ENCODE results near the gene KANSL1. TPM values are rescaled to one million over a fixed set of nuclear protein-coding genes. Genes with fewer than 3 reads are reported as not detected.
A peak's percentile ranks its signal among the peaks of the same experiment; 100 is the strongest.
"Not testable (repeated sequence)": the region's sequence is repeated elsewhere in the genome, so short reads cannot be mapped to it uniquely, and the experiment has no call there.

KANSL1 gene
- total RNA-seq, 2 donors from 2014 or later, result 68.2 to 190 TPM

DNA sequence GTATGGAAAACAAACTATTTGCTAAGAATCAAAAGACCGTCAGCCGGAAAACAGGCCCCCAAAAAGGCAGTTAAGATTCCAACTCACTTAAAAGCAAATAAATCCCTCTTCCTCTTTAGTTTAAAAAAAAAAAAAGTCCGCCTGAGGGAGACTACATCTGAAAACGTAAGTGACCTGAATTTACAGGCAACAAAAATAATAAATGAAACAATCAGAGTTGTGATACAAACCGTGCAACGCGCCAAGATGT, 1.1 kb downstream of the KANSL1 start:
- Histone ChIP-seq H3K4me3 (peak overlapping the region; percentile 94), H3K4me1 (peaks cover 55% of the 10 kb centered on the region), H3K9me3 (no peaks in the 10 kb centered on the region), H3K27ac (peak overlapping the region; percentile 98 to 100 (median 100)), H3K36me3 (replicated peaks in 1 of 2; ENCODE audit: insufficient read depth in 1 of 2, low read depth in 2 of 2) (no peaks in the 10 kb centered on the region), H3K27me3 (no peaks in the 10 kb centered on the region)
- 0% methylated on average over 7 of the region's 7 CpGs for WGBS, 2 donors
- TF ChIP-seq CTCF (IDR thresholded peaks at IDR 0.05) (peak in 1 of 7 experiments; percentile 4), POLR2A (IDR thresholded peaks at IDR 0.05) (no peak)
- intact Hi-C loops (cut with DNase I), result no loop called here
- ATAC-seq, result no peak
- no peak for DNase-seq

- TF ChIP-seq POLR2A (IDR thresholded peaks at IDR 0.05), result peak in 2 of 3 donors; percentile 30 to 39
- no peak for TF ChIP-seq CTCF (IDR thresholded peaks at IDR 0.05)
- Histone ChIP-seq H3K27ac (peak overlapping the region; percentile 46 to 100 (median 100)), H3K9me3 (no peaks in the 10 kb centered on the region), H3K27me3 (no peaks in the 10 kb centered on the region), H3K36me3 (replicated peaks in 1 of 2; ENCODE audit: insufficient read depth in 1 of 2, low read depth in 2 of 2) (no peaks in the 10 kb centered on the region), H3K4me1 (peaks cover 60% of the 10 kb centered on the region), H3K4me3 (peak overlapping the region; percentile 94)
- peak in 1 of 4 donors; percentile 45 for DNase-seq
- ATAC-seq, result no peak
- intact Hi-C loops (cut with DNase I), result no loop called here
- WGBS, 2 donors, result 0% methylated on average over 20 of the region's 20 CpGs
Observed at GRCh38 chr17:46191322-46192188, 1.7 kb downstream of the KANSL1 start.

- H3K27ac ChIP-seq, result peak overlapping the region in 3 of 4 donors; percentile 99 to 100 (median 100)
- DNase-seq, result no peak
- H3K27me3 ChIP-seq, result no peaks in the 10 kb centered on the region
- H3K4me3 ChIP-seq, result peak overlapping the region in 1 of 2 donors; percentile 94
- no peaks in the 10 kb centered on the region for H3K9me3 ChIP-seq
- peaks cover 68% of the 10 kb centered on the region for H3K4me1 ChIP-seq
- TF ChIP-seq CTCF (IDR thresholded peaks at IDR 0.05), result no peak
- no peak for TF ChIP-seq POLR2A (IDR thresholded peaks at IDR 0.05)
- ATAC-seq, result no peak
- intact Hi-C loops (cut with DNase I), result no loop called here
- WGBS, 2 donors, result 7 to 11% methylated on average over 4 of the region's 4 CpGs
- H3K36me3 ChIP-seq (replicated peaks in 1 of 2; ENCODE audit: insufficient read depth in 1 of 2, low read depth in 2 of 2), result no peaks in the 10 kb centered on the region
Observed at GRCh38 chr17:46190763-46191162, 2.5 kb downstream of the KANSL1 start.

DNA sequence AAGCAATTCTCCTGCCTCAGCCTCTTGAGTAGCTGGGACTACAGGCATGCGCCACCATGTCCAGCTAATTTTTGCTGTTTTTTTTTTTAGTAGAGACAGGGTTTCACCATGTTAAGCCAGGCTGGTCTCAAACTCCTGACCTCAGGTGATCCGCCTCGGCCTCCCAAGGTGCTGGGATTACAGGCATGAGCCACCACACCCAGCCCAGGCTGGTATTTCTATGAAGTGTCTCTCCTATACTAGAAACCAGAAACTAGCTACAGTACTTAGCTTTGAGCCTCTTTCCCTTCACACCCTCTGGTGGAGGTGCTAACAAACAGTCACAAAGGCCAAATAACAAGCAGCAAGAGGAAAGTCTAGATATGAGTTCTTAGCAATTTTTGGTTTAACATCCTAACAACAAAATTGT, 6.4 kb downstream of the KANSL1 start:
- not testable (repeated sequence) for H3K27me3 ChIP-seq; H3K4me3 ChIP-seq; DNase-seq; H3K9me3 ChIP-seq; ATAC-seq; H3K36me3 ChIP-seq (replicated peaks in 1 of 2; ENCODE audit: insufficient read depth in 1 of 2, low read depth in 2 of 2)
- intact Hi-C loops (cut with DNase I), result loop anchor here (10.0 kb wide), 2 partner anchors 72 to 132 kb away; no protein-coding TSS in a partner anchor
- Histone ChIP-seq H3K4me1 (peaks cover 85% of the 10 kb centered on the region), H3K27ac (peak overlapping the region in 1 of 4 donors; percentile 9)
- 80 to 92% methylated on average over 3 of the region's 3 CpGs for WGBS, 2 donors
- peak in 4 of 7 experiments; percentile 41 to 43 (median 42) for TF ChIP-seq CTCF (IDR thresholded peaks at IDR 0.05)

- ATAC-seq (no peak), DNase-seq (no peak)
- 73 to 82% methylated on average over 7 of the region's 7 CpGs for WGBS, 2 donors
- Histone ChIP-seq H3K4me3 (no peak overlapping the region), H3K27ac (no peak overlapping the region), H3K4me1 (peaks cover 77% of the 10 kb centered on the region), H3K9me3 (no peaks in the 10 kb centered on the region), H3K27me3 (no peaks in the 10 kb centered on the region), H3K36me3 (replicated peaks in 1 of 2; ENCODE audit: insufficient read depth in 1 of 2, low read depth in 2 of 2) (no peaks in the 10 kb centered on the region)
- intact Hi-C loops (cut with DNase I), result loop anchor here (10.0 kb wide), 2 partner anchors 70 to 130 kb away; no protein-coding TSS in a partner anchor
- TF ChIP-seq CTCF (IDR thresholded peaks at IDR 0.05) (no peak), POLR2A (IDR thresholded peaks at IDR 0.05) (no peak)
Observed at GRCh38 chr17:46184696-46185095, 8.5 kb downstream of the KANSL1 start.

DNA sequence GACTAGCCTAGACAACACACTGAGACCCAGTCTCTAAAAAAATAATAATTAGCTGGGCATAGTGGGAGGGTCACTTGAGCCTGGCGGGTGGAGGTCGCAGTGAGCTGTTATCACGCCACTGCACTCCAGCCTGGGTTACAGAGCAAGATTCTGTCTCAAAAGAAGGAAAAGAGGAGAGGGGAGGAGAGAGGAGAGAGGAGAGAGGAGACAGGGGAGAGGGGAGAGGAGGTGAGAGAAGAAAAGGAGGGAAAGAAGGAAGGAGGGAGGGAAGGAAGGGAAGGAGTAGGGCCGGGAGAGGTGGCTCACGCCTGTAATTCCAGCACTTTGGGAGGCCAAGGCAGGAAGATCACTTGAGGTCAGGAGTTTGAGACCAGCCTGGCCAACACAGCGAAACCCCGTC, 9.8 kb downstream of the KANSL1 start:
- WGBS, 2 donors, result 83 to 89% methylated on average over 7 of the region's 7 CpGs
- not testable (repeated sequence) for H3K4me3 ChIP-seq; H3K36me3 ChIP-seq (replicated peaks in 1 of 2; ENCODE audit: insufficient read depth in 1 of 2, low read depth in 2 of 2); H3K27me3 ChIP-seq; H3K9me3 ChIP-seq; ATAC-seq; H3K27ac ChIP-seq; DNase-seq
- peaks cover 77% of the 10 kb centered on the region for H3K4me1 ChIP-seq
- intact Hi-C loops (cut with DNase I), result loop anchor here (10.0 kb wide), 2 partner anchors 69 to 129 kb away; no protein-coding TSS in a partner anchor
